D341Med (cell line): Measurements from ENCODE around the gene DPY19L3.

ENCODE experiments used
- DNase-seq: peaks from one replicate; pipeline ENCODE4 v3.0.0; 2012; ENCODE audit warnings: low spot score

DPY19L3 gene

GRCh38 chr19:32522967-32523366 lies 117.4 kb downstream of the DPY19L3 start:
- no peak for DNase-seq

- DNase-seq = no peak
Observed at GRCh38 chr19:32526895-32527294, 121.3 kb downstream of the DPY19L3 start.

GRCh38 chr19:32530773-32531172 lies 125.2 kb downstream of the DPY19L3 start:
- DNase-seq = no peak

GRCh38 chr19:32532233-32532632 lies 126.7 kb downstream of the DPY19L3 start:
- no peak for DNase-seq
